ENCODE measurements around the gene AAMP.

Gene AAMP

GRCh38 chr2:218271487-218271797 lies 1.5 kb upstream of the AAMP start:
- TF ChIP-seq, protein P1, sequence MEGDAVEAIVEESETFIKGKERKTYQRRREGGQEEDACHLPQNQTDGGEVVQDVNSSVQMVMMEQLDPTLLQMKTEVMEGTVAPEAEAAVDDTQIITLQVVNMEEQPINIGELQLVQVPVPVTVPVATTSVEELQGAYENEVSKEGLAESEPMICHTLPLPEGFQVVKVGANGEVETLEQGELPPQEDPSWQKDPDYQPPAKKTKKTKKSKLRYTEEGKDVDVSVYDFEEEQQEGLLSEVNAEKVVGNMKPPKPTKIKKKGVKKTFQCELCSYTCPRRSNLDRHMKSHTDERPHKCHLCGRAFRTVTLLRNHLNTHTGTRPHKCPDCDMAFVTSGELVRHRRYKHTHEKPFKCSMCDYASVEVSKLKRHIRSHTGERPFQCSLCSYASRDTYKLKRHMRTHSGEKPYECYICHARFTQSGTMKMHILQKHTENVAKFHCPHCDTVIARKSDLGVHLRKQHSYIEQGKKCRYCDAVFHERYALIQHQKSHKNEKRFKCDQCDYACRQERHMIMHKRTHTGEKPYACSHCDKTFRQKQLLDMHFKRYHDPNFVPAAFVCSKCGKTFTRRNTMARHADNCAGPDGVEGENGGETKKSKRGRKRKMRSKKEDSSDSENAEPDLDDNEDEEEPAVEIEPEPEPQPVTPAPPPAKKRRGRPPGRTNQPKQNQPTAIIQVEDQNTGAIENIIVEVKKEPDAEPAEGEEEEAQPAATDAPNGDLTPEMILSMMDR (conservative IDR thresholded peaks at IDR 0.05) = no peak
- peak overlapping the region; percentile 78 for H3K27ac ChIP-seq

DNA sequence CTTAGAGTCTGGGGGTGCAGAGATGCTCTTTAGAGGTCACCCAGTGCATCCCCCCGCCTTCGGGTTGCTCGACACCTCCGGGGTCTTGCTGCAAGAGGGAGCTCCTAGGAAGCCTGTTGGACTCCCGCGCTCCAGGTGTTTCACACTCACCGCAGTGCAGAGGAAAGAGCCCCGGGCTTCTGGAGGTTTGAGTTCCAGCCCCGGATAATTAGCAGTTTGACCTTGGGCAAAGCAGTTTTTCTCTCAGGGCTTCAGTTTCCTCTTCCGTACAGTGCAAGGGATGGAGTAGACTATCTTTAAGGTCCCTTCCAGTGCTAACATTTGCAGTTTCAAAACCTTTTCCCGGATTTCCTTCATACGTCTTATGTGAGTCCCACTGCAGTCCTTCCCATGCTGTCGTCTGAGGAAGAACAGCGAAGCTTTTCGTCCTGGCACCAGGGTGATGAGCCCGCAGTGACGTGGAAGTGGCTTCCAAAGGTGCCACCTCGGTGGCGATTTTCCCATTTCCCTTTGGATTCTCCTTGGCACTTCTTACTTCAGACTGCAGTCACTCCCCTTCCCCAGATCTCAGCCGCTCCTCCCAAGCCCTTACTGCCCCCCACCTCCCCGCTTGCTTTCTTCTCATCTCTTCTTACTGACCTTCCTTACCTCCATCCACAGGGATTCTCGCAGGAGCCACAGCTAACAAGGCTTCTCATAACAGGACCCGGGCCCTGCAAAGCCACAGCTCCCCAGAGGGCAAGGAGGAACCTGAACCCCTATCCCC lies 967 bp upstream of the AAMP start:
- H3K27ac ChIP-seq = peak overlapping the region; percentile 78
- TF ChIP-seq, protein P1 (conservative IDR thresholded peaks at IDR 0.05) = no peak

DNA sequence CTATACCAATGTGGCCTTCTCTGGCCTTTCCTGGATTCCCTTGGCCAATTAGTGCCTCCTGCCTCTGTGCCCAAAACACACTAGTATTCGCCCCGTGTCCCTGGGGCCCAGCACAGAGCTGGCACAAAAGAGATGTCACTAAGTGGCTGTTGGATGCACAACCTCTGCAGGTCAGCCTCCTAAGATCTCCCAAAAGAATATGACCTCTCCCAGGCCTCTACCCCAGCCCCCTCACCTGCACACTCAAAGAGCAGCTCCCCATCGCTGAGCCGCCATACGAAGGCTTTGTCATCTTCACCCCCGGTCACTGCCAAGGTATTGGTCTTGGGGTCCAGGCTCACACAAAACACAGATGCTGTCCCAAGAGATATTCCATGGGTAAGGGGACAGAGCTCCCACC lies 2.7 kb downstream of the AAMP start:
- TF ChIP-seq, protein P1 (conservative IDR thresholded peaks at IDR 0.05) = no peak
- no peak overlapping the region for H3K27ac ChIP-seq

- TF ChIP-seq, protein P1 (conservative IDR thresholded peaks at IDR 0.05) = no peak
Measured at GRCh38 chr2:218266316-218266979, 3.5 kb downstream of the AAMP start.

DNA sequence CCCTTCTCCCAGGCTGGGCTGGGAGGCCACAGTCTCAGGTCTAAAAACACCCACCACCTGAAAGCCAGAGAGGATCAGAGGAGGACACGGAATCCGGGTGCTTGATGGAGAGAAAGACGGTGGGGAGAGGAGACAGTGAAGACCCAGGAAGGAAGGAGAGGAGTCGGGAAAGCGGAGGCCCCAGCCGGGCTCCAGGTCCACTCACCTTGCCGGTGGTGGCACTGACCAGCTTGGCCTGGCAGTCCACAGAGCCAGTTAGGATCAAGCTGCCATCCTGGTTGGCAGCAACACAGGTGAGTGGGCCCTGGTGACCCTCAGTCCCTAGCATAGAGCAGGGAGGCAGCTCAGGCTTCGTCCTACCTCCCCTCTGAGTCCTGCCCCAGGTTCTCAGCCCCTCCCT lies 4.3 kb downstream of the AAMP start:
- H3K27ac ChIP-seq = no peak overlapping the region
- TF ChIP-seq, protein P1 (conservative IDR thresholded peaks at IDR 0.05) = no peak

More at GRCh38 chr2:218266316-218266979, 3.5 kb downstream of the AAMP start:
- no peak overlapping the region for H3K27ac ChIP-seq

DNA sequence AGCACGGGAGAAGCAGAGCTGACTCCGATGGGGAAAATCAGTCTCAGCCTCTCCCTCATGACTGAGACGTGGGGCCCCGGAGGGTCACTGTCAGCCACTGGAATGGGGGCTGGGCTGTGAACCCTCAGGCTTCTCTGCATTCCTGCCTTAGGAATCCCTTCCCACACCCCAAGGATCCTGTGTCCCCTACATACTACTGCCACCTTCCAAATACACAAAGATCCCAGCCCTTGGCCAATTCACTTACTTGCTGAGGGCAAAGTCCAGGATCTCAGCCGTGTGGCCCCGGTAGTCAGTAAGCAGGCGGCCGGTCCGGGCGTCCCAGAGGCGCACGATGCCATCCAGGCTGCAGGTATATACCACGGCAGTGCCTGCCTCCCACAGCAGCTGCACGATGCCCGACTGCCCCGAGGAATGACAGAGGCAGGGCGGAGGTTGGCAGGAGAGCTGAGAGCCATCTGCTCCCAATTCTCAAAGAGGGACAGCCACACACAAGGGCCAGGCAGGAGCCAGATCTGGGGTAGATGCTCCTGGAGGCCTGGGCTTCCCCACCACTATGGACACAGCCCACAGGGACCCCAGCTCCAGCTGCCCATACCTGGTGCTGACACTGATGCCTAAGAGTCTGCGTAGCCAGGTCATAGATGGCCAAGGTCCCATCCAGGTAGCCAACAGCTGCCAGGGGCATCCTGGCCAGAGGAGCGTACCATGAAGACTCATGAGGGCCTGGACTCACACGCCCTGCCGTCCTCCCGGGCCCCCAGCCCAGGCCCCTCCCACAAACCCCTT lies 5.0 kb downstream of the AAMP start:
- TF ChIP-seq, protein P1 (conservative IDR thresholded peaks at IDR 0.05) = no peak

More for the DNA sequence above, 5.0 kb downstream of the AAMP start:
- H3K27ac ChIP-seq = no peak overlapping the region

Measured in VCaP (cell line).